Stimulated activated CD8-positive, alpha-beta memory T cell treated with anti-CD3 and anti-CD28 coated beads, Interleukin-12 subunit alpha, Interleukin-12 subunit beta, amount 100 ng/mL, for 24 hours (primary cell): ENCODE data around the gene OR2H2.
A peak's percentile ranks its signal among the peaks of the same experiment; 100 is the strongest.

ENCODE experiments used
- DNase-seq: peaks from one replicate; pipeline ENCODE4 v3.0.0-alpha.2; 2020; ENCODE audit errors: extremely low read depth

OR2H2 gene

GRCh38 chr6:29591677-29592076 is 6.8 kb downstream of the OR2H2 start:
- DNase-seq, result no peak

GRCh38 chr6:29593199-29593855 is 8.4 kb downstream of the OR2H2 start:
- no peak for DNase-seq

- DNase-seq, result no peak
Measured at GRCh38 chr6:29596381-29596900, 11.5 kb downstream of the OR2H2 start.

GRCh38 chr6:29597184-29597583 is 12.3 kb downstream of the OR2H2 start:
- DNase-seq, result no peak

- DNase-seq, result no peak
Measured at GRCh38 chr6:29598172-29598747, 13.3 kb downstream of the OR2H2 start.

- DNase-seq, result no peak
Measured at GRCh38 chr6:29602564-29603361, 17.8 kb downstream of the OR2H2 start.

GRCh38 chr6:29603456-29603855 is 18.5 kb downstream of the OR2H2 start:
- no peak for DNase-seq

- DNase-seq, result no peak
Measured at GRCh38 chr6:29603930-29604329, 19.0 kb downstream of the OR2H2 start.

- DNase-seq, result no peak
Measured at GRCh38 chr6:29608131-29608530, 23.2 kb downstream of the OR2H2 start.

GRCh38 chr6:29610540-29610939 is 25.6 kb downstream of the OR2H2 start:
- DNase-seq, result no peak

GRCh38 chr6:29611426-29611825 is 26.5 kb downstream of the OR2H2 start:
- no peak for DNase-seq

- no peak for DNase-seq
Measured at GRCh38 chr6:29617782-29618554, 33.0 kb downstream of the OR2H2 start.

- DNase-seq, result no peak
Measured at GRCh38 chr6:29619578-29620160, 34.7 kb downstream of the OR2H2 start.

GRCh38 chr6:29620630-29621029 is 35.7 kb downstream of the OR2H2 start:
- DNase-seq, result no peak

GRCh38 chr6:29624520-29624961 is 39.6 kb downstream of the OR2H2 start:
- no peak for DNase-seq

GRCh38 chr6:29625337-29625930 is 40.5 kb downstream of the OR2H2 start:
- DNase-seq, result no peak

GRCh38 chr6:29626948-29627754 is 42.2 kb downstream of the OR2H2 start:
- DNase-seq, result no peak

GRCh38 chr6:29627755-29628418 is 43.0 kb downstream of the OR2H2 start:
- DNase-seq, result peak; percentile 21

GRCh38 chr6:29628419-29629281 is 43.7 kb downstream of the OR2H2 start:
- DNase-seq, result peak; percentile 21
